ENCODE results near the gene CYBRD1. TPM values are rescaled to one million over a fixed set of nuclear protein-coding genes. Genes with fewer than 3 reads are reported as not detected.

Gene CYBRD1
- total and polyA plus RNA-seq, 9 donors: 147 to 248 (median 191) TPM

DNA sequence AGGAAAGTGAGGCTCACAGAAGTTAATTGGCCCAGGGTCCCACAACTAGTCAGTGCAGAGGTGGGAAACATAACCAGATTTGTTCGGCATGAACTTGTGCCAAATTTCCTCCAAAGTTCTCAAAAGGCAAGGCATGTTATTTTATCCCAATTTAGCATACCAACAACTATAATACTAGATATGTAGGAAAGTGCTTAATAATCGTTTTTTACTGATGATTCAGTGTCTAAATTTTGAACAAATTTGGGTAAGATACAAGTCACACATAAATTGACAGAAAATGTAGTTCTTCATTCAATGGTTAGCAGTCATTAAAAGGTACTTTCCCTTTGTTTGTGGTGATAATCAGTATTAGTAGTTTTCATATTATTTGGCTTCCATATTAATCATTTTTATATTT is 38.5 kb upstream of the CYBRD1 start:
- no peak overlapping the region for H3K4me3 ChIP-seq
- no peaks in the 10 kb centered on the region for H3K36me3 ChIP-seq
- TF ChIP-seq POLR2A (IDR thresholded peaks at IDR 0.05): no peak
- no peak overlapping the region for H3K27ac ChIP-seq
- H3K4me1 ChIP-seq (ENCODE audit: insufficient read depth): no peaks in the 10 kb centered on the region
- 68 to 81% (median 72%) methylated on average over 2 of the region's 2 CpGs for WGBS, 3 donors
- H3K9me3 ChIP-seq: no peaks in the 10 kb centered on the region
- no peak for DNase-seq
- intact Hi-C loops (cut with DNase I): no loop called here
- no peaks in the 10 kb centered on the region for H3K27me3 ChIP-seq

DNA sequence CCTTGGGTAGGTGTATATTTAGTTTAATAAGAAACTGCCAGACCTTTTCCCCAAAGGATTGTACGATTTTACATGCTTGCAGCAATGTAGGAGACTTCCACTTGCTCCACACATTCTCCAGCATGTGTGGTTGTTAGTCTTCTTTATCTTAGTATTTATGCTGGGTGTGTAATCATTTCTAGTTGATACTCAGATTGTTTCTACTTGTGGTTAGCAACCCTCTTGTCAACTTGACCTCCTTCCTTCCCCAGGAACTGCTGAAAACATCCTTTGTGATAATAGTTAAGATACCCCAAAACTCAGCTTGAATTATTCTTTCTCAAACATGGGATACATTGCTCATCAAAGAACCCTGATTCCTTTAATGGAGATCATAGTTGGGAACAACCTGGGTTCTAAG is 37.2 kb upstream of the CYBRD1 start:
- intact Hi-C loops (cut with DNase I): no loop called here
- Histone ChIP-seq H3K36me3 (no peaks in the 10 kb centered on the region), H3K4me3 (no peak overlapping the region), H3K4me1 (ENCODE audit: insufficient read depth) (no peaks in the 10 kb centered on the region), H3K27me3 (no peaks in the 10 kb centered on the region), H3K27ac (no peak overlapping the region), H3K9me3 (no peaks in the 10 kb centered on the region)
- no peak for DNase-seq
- 41 to 53% (median 50%) methylated on average over 1 of the region's 1 CpG for WGBS, 3 donors
- TF ChIP-seq POLR2A (IDR thresholded peaks at IDR 0.05): no peak
- TF ChIP-seq EP300 (IDR thresholded peaks at IDR 0.05): no peak
- TF ChIP-seq, protein P1, sequence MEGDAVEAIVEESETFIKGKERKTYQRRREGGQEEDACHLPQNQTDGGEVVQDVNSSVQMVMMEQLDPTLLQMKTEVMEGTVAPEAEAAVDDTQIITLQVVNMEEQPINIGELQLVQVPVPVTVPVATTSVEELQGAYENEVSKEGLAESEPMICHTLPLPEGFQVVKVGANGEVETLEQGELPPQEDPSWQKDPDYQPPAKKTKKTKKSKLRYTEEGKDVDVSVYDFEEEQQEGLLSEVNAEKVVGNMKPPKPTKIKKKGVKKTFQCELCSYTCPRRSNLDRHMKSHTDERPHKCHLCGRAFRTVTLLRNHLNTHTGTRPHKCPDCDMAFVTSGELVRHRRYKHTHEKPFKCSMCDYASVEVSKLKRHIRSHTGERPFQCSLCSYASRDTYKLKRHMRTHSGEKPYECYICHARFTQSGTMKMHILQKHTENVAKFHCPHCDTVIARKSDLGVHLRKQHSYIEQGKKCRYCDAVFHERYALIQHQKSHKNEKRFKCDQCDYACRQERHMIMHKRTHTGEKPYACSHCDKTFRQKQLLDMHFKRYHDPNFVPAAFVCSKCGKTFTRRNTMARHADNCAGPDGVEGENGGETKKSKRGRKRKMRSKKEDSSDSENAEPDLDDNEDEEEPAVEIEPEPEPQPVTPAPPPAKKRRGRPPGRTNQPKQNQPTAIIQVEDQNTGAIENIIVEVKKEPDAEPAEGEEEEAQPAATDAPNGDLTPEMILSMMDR (IDR thresholded peaks at IDR 0.05): no peak

DNA sequence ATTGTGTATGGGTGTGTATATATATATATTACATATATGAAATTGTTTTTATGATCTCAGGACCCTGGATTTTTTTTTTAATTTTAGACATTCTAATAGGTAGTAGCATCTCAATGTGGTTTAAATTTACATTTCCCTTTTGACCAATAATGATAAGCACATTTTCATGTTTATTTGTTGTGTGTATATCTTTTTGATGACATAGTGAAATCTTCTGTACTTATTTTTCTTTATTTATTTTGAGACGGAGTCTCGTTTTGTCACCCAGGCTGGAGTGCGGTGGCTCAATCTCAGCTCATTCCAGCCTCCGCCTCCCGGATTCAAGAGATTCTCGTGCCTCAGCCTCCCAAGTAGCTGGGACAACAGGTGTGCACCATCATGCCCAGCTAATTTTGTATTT is 35.1 kb upstream of the CYBRD1 start:
- no peaks in the 10 kb centered on the region for H3K27me3 ChIP-seq
- intact Hi-C loops (cut with DNase I): no loop called here
- whole genome bisulfite sequencing, 3 donors: 94 to 98% (median 95%) methylated on average over 6 of the region's 6 CpGs
- TF ChIP-seq EP300 (IDR thresholded peaks at IDR 0.05) (no peak), POLR2A (IDR thresholded peaks at IDR 0.05) (no peak)
- TF ChIP-seq, protein P1 (IDR thresholded peaks at IDR 0.05): no peak
- DNase-seq: no peak
- H3K9me3 ChIP-seq: no peaks in the 10 kb centered on the region
- no peak overlapping the region for H3K27ac ChIP-seq
- H3K36me3 ChIP-seq: no peaks in the 10 kb centered on the region
- H3K4me1 ChIP-seq (ENCODE audit: insufficient read depth): no peaks in the 10 kb centered on the region
- no peak overlapping the region for H3K4me3 ChIP-seq

DNA sequence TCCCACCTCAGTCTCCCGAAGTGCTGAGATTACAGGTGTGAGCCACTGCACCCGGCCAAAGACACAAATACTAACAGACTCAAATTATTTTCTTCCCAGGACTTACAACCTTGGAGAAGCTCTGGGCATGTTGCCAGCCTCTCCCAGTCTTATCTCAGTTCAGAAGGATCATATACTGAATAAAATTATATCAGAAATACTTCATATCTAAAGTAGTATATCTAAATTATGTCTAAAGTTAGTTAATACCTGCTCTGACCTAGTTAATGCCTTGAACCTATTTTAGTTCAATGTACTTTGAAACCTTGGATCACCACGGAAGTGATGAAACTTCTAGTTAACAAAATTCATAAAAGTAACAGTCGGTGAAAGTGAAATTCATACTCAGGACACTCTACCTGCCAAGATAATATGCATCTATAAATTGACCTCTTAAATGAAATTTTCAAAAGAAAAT is 34.4 kb upstream of the CYBRD1 start:
- H3K36me3 ChIP-seq: no peaks in the 10 kb centered on the region
- no peaks in the 10 kb centered on the region for H3K27me3 ChIP-seq
- no peaks in the 10 kb centered on the region for H3K4me1 ChIP-seq (ENCODE audit: insufficient read depth)
- intact Hi-C loops (cut with DNase I): no loop called here
- no peak overlapping the region for H3K27ac ChIP-seq
- no peak overlapping the region for H3K4me3 ChIP-seq
- TF ChIP-seq POLR2A (IDR thresholded peaks at IDR 0.05): no peak
- no peak for TF ChIP-seq EP300 (IDR thresholded peaks at IDR 0.05)
- TF ChIP-seq, protein P1 (IDR thresholded peaks at IDR 0.05): no peak
- 44 to 56% (median 49%) methylated on average over 4 of the region's 4 CpGs for WGBS, 3 donors
- peak in 2 of 5 donors; percentile 20 to 21 for DNase-seq
- H3K9me3 ChIP-seq: no peaks in the 10 kb centered on the region

DNA sequence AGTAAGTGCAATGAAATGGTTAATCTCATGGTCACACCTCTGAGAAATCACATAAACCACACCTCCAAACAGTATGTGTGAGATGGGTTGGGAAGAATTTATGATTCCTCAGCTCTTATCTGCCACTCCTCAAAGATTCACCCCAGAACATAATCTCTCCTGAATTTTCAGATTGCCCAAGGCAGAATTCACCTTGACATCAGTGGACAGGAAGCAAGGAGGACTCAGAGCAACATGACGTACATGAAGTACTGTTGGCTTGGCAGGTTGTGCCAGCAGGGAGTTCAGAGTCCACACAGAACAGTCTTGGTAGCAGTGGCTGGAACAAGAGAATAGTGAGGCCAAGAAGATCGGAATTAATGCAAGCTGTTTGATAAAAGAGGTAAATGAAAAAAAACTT is 31.7 kb upstream of the CYBRD1 start:
- Histone ChIP-seq H3K36me3 (no peaks in the 10 kb centered on the region), H3K9me3 (no peaks in the 10 kb centered on the region), H3K27ac (no peak overlapping the region), H3K4me3 (no peak overlapping the region), H3K4me1 (ENCODE audit: insufficient read depth) (no peaks in the 10 kb centered on the region), H3K27me3 (no peaks in the 10 kb centered on the region)
- DNase-seq: no peak
- no peak for TF ChIP-seq POLR2A (IDR thresholded peaks at IDR 0.05)
- no peak for TF ChIP-seq EP300 (IDR thresholded peaks at IDR 0.05)
- TF ChIP-seq, protein P1 (IDR thresholded peaks at IDR 0.05): no peak
- WGBS, 3 donors: 88 to 92% (median 92%) methylated on average over 2 of the region's 2 CpGs
- intact Hi-C loops (cut with DNase I): no loop called here

Measured in ovary (tissue), 9 donors.